Parathyroid adenoma (tissue), 2 donors: ENCODE results near the gene LGR4.
"Not testable (repeated sequence)": the region's sequence is repeated elsewhere in the genome, so short reads cannot be mapped to it uniquely, and the experiment has no call there.

Experiments used
- H2AFZ ChIP-seq: fragments of 300-600 bp; sonication (generic); one replicate; pipeline ENCODE4 v1.7.0; 2017; ENCODE audit warnings: antibody characterized with exemption, mild to moderate bottlenecking
- H3K27ac ChIP-seq: fragments of 300-600 bp; sonication (generic); one replicate; pipeline ENCODE4 v1.7.0; 2017
- H3K27me3 ChIP-seq: fragments of 300-600 bp; sonication (generic); one replicate; pipeline ENCODE4 v1.7.0; 2017; ENCODE audit warnings: low read length; ENCODE audit not compliant: control insufficient read depth, insufficient read depth
- H3K36me3 ChIP-seq: fragments of 300-600 bp; sonication (generic); one replicate; pipeline ENCODE4 v1.7.0; 2017; ENCODE audit warnings: low read length; ENCODE audit not compliant: control insufficient read depth, insufficient read depth
- H3K4me1 ChIP-seq: fragments of 300-600 bp; sonication (generic); one replicate; pipeline ENCODE4 v1.7.0; 2017; ENCODE audit warnings: control low read depth
- H3K4me2 ChIP-seq: fragments of 300-600 bp; sonication (generic); one replicate; pipeline ENCODE4 v1.7.0; 2017; ENCODE audit warnings: low read length
- H3K4me3 ChIP-seq: fragments of 300-600 bp; sonication (generic); one replicate; pipeline ENCODE4 v1.7.0; 2017; ENCODE audit warnings: low read depth, low read length
- H3K79me2 ChIP-seq: fragments of 300-600 bp; sonication (generic); one replicate; pipeline ENCODE4 v1.7.0; 2017; ENCODE audit warnings: control low read depth
- H3K9ac ChIP-seq: fragments of 300-600 bp; sonication (generic); one replicate; pipeline ENCODE4 v1.7.0; 2017; ENCODE audit warnings: mild to moderate bottlenecking
- H3K9me3 ChIP-seq: fragments of 300-600 bp; sonication (generic); one replicate; pipeline ENCODE4 v1.7.0; 2017; ENCODE audit warnings: low read length; ENCODE audit not compliant: control insufficient read depth
- CTCF ChIP-seq: fragments of 300-600 bp; sonication (generic); IDR thresholded peaks from one replicate; pipeline ENCODE4 v1.7.0; 2017; ENCODE audit warnings: antibody characterized with exemption, mild to moderate bottlenecking
- donor health status: primary hyperparathyroidism.

The LGR4 gene

GRCh38 chr11:27472398-27473016 is at the start of gene LGR4:
LGR4 (minus strand) TSS chr11:27472790; CDS start chr11:27472302, 488 bp downstream.
- Histone ChIP-seq H3K79me2 (no peaks in the 10 kb centered on the region), H3K27me3 (no peaks in the 10 kb centered on the region), H3K9ac (no peak within 1 kb of the TSS), H2AFZ (peak within 1 kb of the TSS; percentile 86), H3K27ac (peak within 1 kb of the TSS; percentile 53), H3K36me3 (no peaks in the 10 kb centered on the region), H3K9me3 (no peaks in the 10 kb centered on the region), H3K4me2 (peak within 1 kb of the TSS; percentile 73), H3K4me3 (peak within 1 kb of the TSS; percentile 70), H3K4me1 (no peaks in the 10 kb centered on the region)
- TF ChIP-seq CTCF: no peak

DNA sequence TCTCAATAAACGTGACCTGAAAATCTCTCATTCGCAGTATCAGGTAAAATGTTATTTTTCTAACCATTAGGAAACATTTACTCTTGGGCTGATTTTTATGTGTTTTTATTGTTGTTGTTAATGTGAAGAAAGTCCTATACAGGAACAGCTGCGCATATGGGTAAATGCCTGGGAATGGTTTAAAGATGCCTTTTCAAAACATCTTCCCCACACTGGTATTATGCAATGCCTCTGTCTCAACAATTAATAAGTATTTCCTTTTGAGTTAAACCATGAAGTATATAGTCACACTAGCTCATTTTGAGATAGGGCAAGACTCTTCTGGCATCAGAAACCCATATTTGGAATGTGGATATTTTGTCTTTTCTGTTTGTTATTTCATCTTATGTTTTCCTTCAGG is 47.6 kb upstream of the LGR4 start:
- Histone ChIP-seq H2AFZ (no peak overlapping the region), H3K36me3 (no peaks in the 10 kb centered on the region), H3K27ac (no peak overlapping the region), H3K79me2 (no peaks in the 10 kb centered on the region), H3K4me3 (no peak overlapping the region), H3K4me1 (no peaks in the 10 kb centered on the region), H3K9ac (no peak overlapping the region), H3K4me2 (no peak overlapping the region), H3K9me3 (no peaks in the 10 kb centered on the region), H3K27me3 (no peaks in the 10 kb centered on the region)
- no peak for TF ChIP-seq CTCF

DNA sequence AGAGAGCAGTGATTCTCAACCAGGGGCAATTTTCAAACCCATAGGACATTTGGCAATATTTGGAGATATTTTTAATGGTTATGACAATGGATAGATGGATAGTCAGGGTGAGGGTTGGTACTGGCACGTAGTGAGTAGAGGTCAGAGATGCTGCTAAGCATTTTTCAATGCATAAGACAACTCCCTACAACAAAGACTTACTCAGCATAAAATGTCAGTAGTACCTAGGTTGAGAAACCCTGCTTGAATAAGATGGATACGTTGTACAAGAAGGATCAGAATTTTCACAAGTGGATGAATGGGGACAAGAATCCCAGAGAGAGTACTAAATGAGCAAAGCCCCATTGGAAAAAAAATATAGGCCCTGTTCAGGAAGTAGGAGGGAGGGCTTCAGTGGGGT is 45.9 kb upstream of the LGR4 start:
- no peak overlapping the region for H3K4me3 ChIP-seq
- no peak overlapping the region for H2AFZ ChIP-seq
- no peak overlapping the region for H3K9ac ChIP-seq

DNA sequence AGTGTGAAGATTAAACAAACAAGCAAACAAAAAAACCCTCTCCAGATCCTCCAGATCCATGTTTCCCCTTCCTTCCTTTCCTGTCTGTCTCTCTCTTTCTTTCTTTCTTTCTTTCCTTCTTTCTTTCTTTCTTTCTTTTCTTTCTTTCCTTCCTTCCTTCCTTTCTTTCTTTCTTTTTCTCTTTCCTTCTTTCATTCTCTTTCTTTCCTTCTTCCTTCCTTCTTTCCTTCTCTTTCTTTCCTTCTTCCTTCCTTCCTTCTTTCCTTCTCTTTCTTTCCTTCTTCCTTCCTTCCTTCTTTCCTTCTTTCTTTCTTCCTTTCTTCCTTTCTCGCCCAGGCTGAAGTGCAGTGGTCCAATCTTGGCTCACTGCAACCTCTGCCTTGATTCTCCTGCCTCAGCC is 44.9 kb upstream of the LGR4 start:
- not testable (repeated sequence) for H3K4me2 ChIP-seq, H3K27ac ChIP-seq, H3K36me3 ChIP-seq, H3K9me3 ChIP-seq, H3K4me3 ChIP-seq, H2AFZ ChIP-seq, H3K27me3 ChIP-seq, H3K79me2 ChIP-seq, H3K9ac ChIP-seq, H3K4me1 ChIP-seq

More for the DNA sequence above, 45.9 kb upstream of the LGR4 start:
- Histone ChIP-seq H3K79me2 (no peaks in the 10 kb centered on the region), H3K9me3 (no peaks in the 10 kb centered on the region), H3K27ac (no peak overlapping the region), H3K4me1 (no peaks in the 10 kb centered on the region), H3K27me3 (no peaks in the 10 kb centered on the region), H3K4me2 (no peak overlapping the region), H3K36me3 (no peaks in the 10 kb centered on the region)
- no peak for TF ChIP-seq CTCF

DNA sequence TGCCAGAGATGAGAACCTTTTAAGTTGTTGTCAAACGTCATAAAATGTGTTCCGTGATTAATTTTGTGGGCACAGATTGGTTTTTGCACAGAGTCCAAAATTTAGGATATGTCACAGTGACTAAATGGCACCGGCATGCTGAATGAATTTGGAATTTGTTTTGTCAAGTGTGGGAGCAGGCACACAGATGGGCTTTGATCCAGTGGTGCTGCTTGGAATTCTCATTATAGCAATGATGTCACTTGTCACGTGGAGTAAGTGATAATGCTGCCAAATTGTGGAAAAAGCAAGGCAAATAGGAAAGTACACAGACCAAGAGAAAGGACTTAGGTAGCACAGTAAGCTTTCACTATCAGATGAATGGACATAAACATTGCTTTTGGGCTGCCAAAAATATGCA is 42.0 kb upstream of the LGR4 start:
- Histone ChIP-seq H3K9ac (no peak overlapping the region), H3K4me3 (no peak overlapping the region), H3K27ac (no peak overlapping the region), H3K79me2 (no peaks in the 10 kb centered on the region), H3K9me3 (no peaks in the 10 kb centered on the region), H2AFZ (no peak overlapping the region), H3K36me3 (no peaks in the 10 kb centered on the region), H3K4me2 (no peak overlapping the region), H3K27me3 (no peaks in the 10 kb centered on the region), H3K4me1 (no peaks in the 10 kb centered on the region)
- no peak for TF ChIP-seq CTCF
